K562 (cell line): ENCODE measurements around the gene LHB. TPM values are rescaled to one million over a fixed set of nuclear protein-coding genes. Genes with fewer than 3 reads are reported as not detected.
A peak's percentile ranks its signal among the peaks of the same experiment; 100 is the strongest.

Experiments used
- ATF3 ChIP-seq, 2 experiments: fragments of 450-650 bp in 1 of 2; sonication (generic) in 1 of 2; formaldehyde crosslinking in 1 of 2; IDR thresholded peaks in 1 of 2; conservative IDR thresholded peaks in 1 of 2; 2 replicates each; pipeline versions ENCODE4 v1.6.1 to v1.8.1; 2016 to 2023; ENCODE audit warnings: mild to moderate bottlenecking in 2 of 2, moderate library complexity in 2 of 2, inconsistent platforms in 1 of 2, missing genetic modification reagents in 1 of 2
- BCL6 ChIP-seq: fragments of 250-450 bp; sonication (Bioruptor Pico); IDR thresholded peaks from 2 replicates; pipeline ENCODE4 v1.4.0; 2020
- DPF2 ChIP-seq: fragments of 450-650 bp; IDR thresholded peaks from 2 replicates; pipeline ENCODE4 v1.6.1; 2016
- EGR1 ChIP-seq: fragments of 450-650 bp; conservative IDR thresholded peaks from 2 replicates; pipeline ENCODE4 v1.6.1; 2017; ENCODE audit warnings: mild to moderate bottlenecking
- JUN ChIP-seq, 2 experiments: sonication (generic) in 1 of 2; formaldehyde crosslinking in 1 of 2; IDR thresholded peaks; 2 replicates each; pipeline versions ENCODE4 v1.6.1 to v1.8.0; 2012 to 2022; ENCODE audit warnings: borderline replicate concordance in 2 of 2, mild to moderate bottlenecking in 2 of 2, improper control_type of control experiment in 1 of 2, low read depth in 1 of 2, low read length in 1 of 2, missing genetic modification reagents in 1 of 2
- NFIX ChIP-seq: fragments of 250-450 bp; sonication (Bioruptor Pico); IDR thresholded peaks from 2 replicates; pipeline ENCODE4 v1.4.0; 2020; ENCODE audit warnings: low read depth, mild to moderate bottlenecking, moderate library complexity
- PKNOX1 ChIP-seq: fragments of 450-650 bp; IDR thresholded peaks from 2 replicates; pipeline ENCODE4 v1.6.1; 2016
- SMAD2 ChIP-seq: fragments of 150-350 bp; IDR thresholded peaks from 2 replicates; pipeline ENCODE4 v1.6.1; 2014; ENCODE audit warnings: low read depth, mild to moderate bottlenecking, low read length
- TCF3 ChIP-seq: sonication (generic); formaldehyde crosslinking; IDR thresholded peaks from 2 replicates; pipeline ENCODE4 v1.4.0; 2020; ENCODE audit warnings: mild to moderate bottlenecking, missing genetic modification reagents
- TFE3 ChIP-seq: fragments of 450-650 bp; formaldehyde crosslinking; IDR thresholded peaks from 2 replicates; pipeline ENCODE4 v1.4.0; 2020; ENCODE audit warnings: mild to moderate bottlenecking, mixed read lengths
- U2AF1 ChIP-seq: fragments of 200-400 bp; formaldehyde crosslinking; optimal IDR thresholded peaks from 2 replicates; pipeline ENCODE3; 2017; ENCODE audit warnings: mild to moderate bottlenecking, low read depth, low read length, moderate library complexity
- ZNF407 ChIP-seq: fragments of 450-650 bp; IDR thresholded peaks from 2 replicates; pipeline ENCODE4 v1.6.1; 2016; ENCODE audit warnings: low read depth
- ZNF589 ChIP-seq: fragments of 200-800 bp; sonication (Bioruptor generic); IDR thresholded peaks from 2 replicates; pipeline ENCODE4 v1.6.1; 2016; ENCODE audit warnings: low read depth, missing genetic modification characterization, missing compliant biosample characterization
- polyA plus RNA-seq, 8 experiments: library from polyadenylated mRNA; depleted of rRNA in 4 of 8; stranded (reverse) in 5 of 8; unstranded in 3 of 8; fragments of >200 nt; fragmentation: Nextera tagmentation in 2 of 8; fragmentation: Illumina TruSeq in 1 of 8; extraction: Ambion mirVana in 2 of 8; extraction: Trizol in 1 of 8; gene quantifications; 2 replicates each; pipeline versions ENCODE4 v1.2.1 to v1.2.3, GENCODE V29; 2011 to 2014; ENCODE audit warnings: inconsistent platforms in 1 of 8, missing spikeins in 1 of 8
- total RNA-seq, 7 experiments: library from RNA; depleted of rRNA in 6 of 7; stranded (reverse); fragments of >200 nt in 6 of 7; fragmentation: Illumina TruSeq in 2 of 7; extraction: Trizol in 2 of 7; gene quantifications; 2 replicates each; pipeline versions ENCODE4 v1.2.1 to v1.2.3, GENCODE V29; 2011 to 2021; ENCODE audit warnings: low replicate concordance in 1 of 7

The LHB gene
- total and polyA plus RNA-seq, 9 of the 15 experiments (the other 6 are each of a cell fraction or from before 2014, with no cell fraction given), result 0.54 TPM; not detected in 8

- TF ChIP-seq ATF3 (IDR thresholded peaks at IDR 0.05) (peak; percentile 98), ATF3 (CRISPR knock-in tag; conservative IDR thresholded peaks at IDR 0.05) (no peak), JUN (IDR thresholded peaks at IDR 0.05; ENCODE audit: borderline replicate concordance, low read depth, low read length) (peak; percentile 84), JUN (CRISPR knock-in tag; IDR thresholded peaks at IDR 0.05; ENCODE audit: borderline replicate concordance) (no peak), ZNF589 (CRISPR knock-in tag) (no peak), DPF2 (peak; percentile 33; the same call in 1 of the 2 replicates), BCL6 (no peak), ZNF407 (no peak), PKNOX1 (peak; percentile 29; the same call in 1 of the 2 replicates), TCF3 (CRISPR knock-in tag) (no peak), NFIX (no peak), TFE3 (CRISPR knock-in tag) (peak; percentile 15; the same call in 1 of the 2 replicates), EGR1 (peak; percentile 79), SMAD2 (no peak), U2AF1 (no peak)
These were observed 2.6 kb downstream of the LHB start (continued) for GRCh38 chr19:49014123-49014869.
